DOHH2 (cell line): ENCODE measurements around the gene RIMBP2.

Experiments used
- H3F3A ChIP-seq: fragments of 200-600 bp; sonication (generic), shearing (Covaris generic); 2 replicates; pipeline ENCODE4 v1.6.0; 2016; ENCODE audit warnings: antibody characterized with exemption, mild to moderate bottlenecking; ENCODE audit not compliant: control insufficient read depth, insufficient read depth
- H3K27ac ChIP-seq: fragments of 200-600 bp; sonication (generic); 2 replicates; pipeline ENCODE4 v1.5.1; 2014; ENCODE audit warnings: low read depth, mild to moderate bottlenecking, low read length, moderate library complexity
- H3K27me3 ChIP-seq: fragments of 200-600 bp; sonication (generic); 2 replicates; pipeline ENCODE4 v1.6.1; 2014; ENCODE audit warnings: mild to moderate bottlenecking, low read length, mixed read lengths; ENCODE audit not compliant: control insufficient read depth
- H3K36me3 ChIP-seq: fragments of 200-600 bp; sonication (generic); 2 replicates; pipeline ENCODE4 v1.6.1; 2014; ENCODE audit warnings: mild to moderate bottlenecking, low read length, moderate library complexity, mixed read lengths; ENCODE audit not compliant: control insufficient read depth
- H3K4me1 ChIP-seq: fragments of 200-600 bp; sonication (generic); 2 replicates; pipeline ENCODE4 v1.6.1; 2014; ENCODE audit warnings: mild to moderate bottlenecking, low read length, mixed read lengths; ENCODE audit not compliant: control insufficient read depth
- H3K4me2 ChIP-seq: fragments of 200-600 bp; sonication (generic); 2 replicates; pipeline ENCODE4 v1.6.0; 2014; ENCODE audit warnings: mild to moderate bottlenecking, low read length, moderate library complexity
- H3K4me3 ChIP-seq: fragments of 200-600 bp; sonication (generic); 2 replicates; pipeline ENCODE4 v1.5.1; 2014; ENCODE audit warnings: mild to moderate bottlenecking, low read length, mixed read lengths
- H3K79me2 ChIP-seq: fragments of 200-600 bp; sonication (generic); 2 replicates; pipeline ENCODE4 v1.6.1; 2014; ENCODE audit warnings: mild to moderate bottlenecking, low read length, mixed read lengths; ENCODE audit not compliant: control insufficient read depth
- H3K9me2 ChIP-seq: fragments of 200-600 bp; sonication (generic); replicated peaks from 2 replicates; pipeline ENCODE4 v1.6.1; 2014; ENCODE audit warnings: mild to moderate bottlenecking, low read length, mixed read lengths; ENCODE audit not compliant: control insufficient read depth
- H3K9me3 ChIP-seq: fragments of 200-600 bp; sonication (generic); 2 replicates; pipeline ENCODE4 v1.6.1; 2014; ENCODE audit warnings: antibody characterized with exemption, low read length, mixed read lengths; ENCODE audit not compliant: control insufficient read depth, insufficient read depth
- H4K20me1 ChIP-seq: fragments of 200-600 bp; sonication (generic); 2 replicates; pipeline ENCODE4 v1.6.0; 2014; ENCODE audit warnings: low read depth, mild to moderate bottlenecking, antibody characterized with exemption, low read length, moderate library complexity; ENCODE audit not compliant: control insufficient read depth, insufficient read depth
- EZH2phosphoT487 ChIP-seq: fragments of 200-600 bp; sonication (generic); IDR thresholded peaks from 2 replicates; pipeline ENCODE4 v1.6.1; 2017; ENCODE audit warnings: borderline replicate concordance, mild to moderate bottlenecking, antibody characterized with exemption, low read length, moderate library complexity, mixed read lengths
- TF ChIP-seq, protein P1 (sequence below): fragments of 200-600 bp; sonication (generic); IDR thresholded peaks from one replicate; pipeline ENCODE4 v1.5.1; 2014; ENCODE audit warnings: antibody characterized with exemption, mild to moderate bottlenecking, low read depth, low read length; ENCODE audit not compliant: poor library complexity, severe bottlenecking

The RIMBP2 gene

GRCh38 chr12:130523863-130524614 lies 192.1 kb downstream of the RIMBP2 start:
- H4K20me1 ChIP-seq: no peaks in the 10 kb centered on the region
- H3K36me3 ChIP-seq: no peaks in the 10 kb centered on the region
- no peaks in the 10 kb centered on the region for H3K9me3 ChIP-seq

GRCh38 chr12:130523208-130523607 lies 192.9 kb downstream of the RIMBP2 start:
- Histone ChIP-seq H4K20me1 (no peaks in the 10 kb centered on the region), H3F3A (no peaks in the 10 kb centered on the region), H3K27ac (no peak overlapping the region), H3K79me2 (no peaks in the 10 kb centered on the region), H3K4me2 (no peak overlapping the region), H3K9me2 (no peaks in the 10 kb centered on the region), H3K36me3 (no peaks in the 10 kb centered on the region), H3K4me1 (no peaks in the 10 kb centered on the region), H3K9me3 (no peaks in the 10 kb centered on the region), H3K4me3 (no peak overlapping the region), H3K27me3 (no peaks in the 10 kb centered on the region)
- TF ChIP-seq EZH2phosphoT487: no peak
- TF ChIP-seq, protein P1, sequence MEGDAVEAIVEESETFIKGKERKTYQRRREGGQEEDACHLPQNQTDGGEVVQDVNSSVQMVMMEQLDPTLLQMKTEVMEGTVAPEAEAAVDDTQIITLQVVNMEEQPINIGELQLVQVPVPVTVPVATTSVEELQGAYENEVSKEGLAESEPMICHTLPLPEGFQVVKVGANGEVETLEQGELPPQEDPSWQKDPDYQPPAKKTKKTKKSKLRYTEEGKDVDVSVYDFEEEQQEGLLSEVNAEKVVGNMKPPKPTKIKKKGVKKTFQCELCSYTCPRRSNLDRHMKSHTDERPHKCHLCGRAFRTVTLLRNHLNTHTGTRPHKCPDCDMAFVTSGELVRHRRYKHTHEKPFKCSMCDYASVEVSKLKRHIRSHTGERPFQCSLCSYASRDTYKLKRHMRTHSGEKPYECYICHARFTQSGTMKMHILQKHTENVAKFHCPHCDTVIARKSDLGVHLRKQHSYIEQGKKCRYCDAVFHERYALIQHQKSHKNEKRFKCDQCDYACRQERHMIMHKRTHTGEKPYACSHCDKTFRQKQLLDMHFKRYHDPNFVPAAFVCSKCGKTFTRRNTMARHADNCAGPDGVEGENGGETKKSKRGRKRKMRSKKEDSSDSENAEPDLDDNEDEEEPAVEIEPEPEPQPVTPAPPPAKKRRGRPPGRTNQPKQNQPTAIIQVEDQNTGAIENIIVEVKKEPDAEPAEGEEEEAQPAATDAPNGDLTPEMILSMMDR: no peak

More at GRCh38 chr12:130523863-130524614, 192.1 kb downstream of the RIMBP2 start:
- no peaks in the 10 kb centered on the region for H3K79me2 ChIP-seq
- H3K27ac ChIP-seq: no peak overlapping the region
- TF ChIP-seq, protein P1: no peak
- TF ChIP-seq EZH2phosphoT487: no peak
- no peaks in the 10 kb centered on the region for H3K27me3 ChIP-seq
- no peaks in the 10 kb centered on the region for H3F3A ChIP-seq
- no peak overlapping the region for H3K4me3 ChIP-seq
- no peaks in the 10 kb centered on the region for H3K9me2 ChIP-seq
- H3K4me1 ChIP-seq: no peaks in the 10 kb centered on the region
- no peak overlapping the region for H3K4me2 ChIP-seq

GRCh38 chr12:130522244-130522834 lies 193.8 kb downstream of the RIMBP2 start:
- no peaks in the 10 kb centered on the region for H3K79me2 ChIP-seq
- H3K4me2 ChIP-seq: no peak overlapping the region
- no peak for TF ChIP-seq EZH2phosphoT487
- TF ChIP-seq, protein P1: no peak
- H3K4me1 ChIP-seq: no peaks in the 10 kb centered on the region
- no peaks in the 10 kb centered on the region for H3K36me3 ChIP-seq
- H3K9me3 ChIP-seq: no peaks in the 10 kb centered on the region
- H3K4me3 ChIP-seq: no peak overlapping the region
- no peak overlapping the region for H3K27ac ChIP-seq
- H3F3A ChIP-seq: no peaks in the 10 kb centered on the region
- no peaks in the 10 kb centered on the region for H4K20me1 ChIP-seq
- no peaks in the 10 kb centered on the region for H3K9me2 ChIP-seq
- H3K27me3 ChIP-seq: no peaks in the 10 kb centered on the region
